Measurements from ENCODE around the gene PRMT7.

GRCh38 chr16:68376590-68376989 lies 65.8 kb downstream of the PRMT7 start:
- no peak for TF ChIP-seq NR3C1 (CRISPR knock-in tag; conservative IDR thresholded peaks at IDR 0.05; ENCODE audit: low read depth)
- TF ChIP-seq, protein P1, sequence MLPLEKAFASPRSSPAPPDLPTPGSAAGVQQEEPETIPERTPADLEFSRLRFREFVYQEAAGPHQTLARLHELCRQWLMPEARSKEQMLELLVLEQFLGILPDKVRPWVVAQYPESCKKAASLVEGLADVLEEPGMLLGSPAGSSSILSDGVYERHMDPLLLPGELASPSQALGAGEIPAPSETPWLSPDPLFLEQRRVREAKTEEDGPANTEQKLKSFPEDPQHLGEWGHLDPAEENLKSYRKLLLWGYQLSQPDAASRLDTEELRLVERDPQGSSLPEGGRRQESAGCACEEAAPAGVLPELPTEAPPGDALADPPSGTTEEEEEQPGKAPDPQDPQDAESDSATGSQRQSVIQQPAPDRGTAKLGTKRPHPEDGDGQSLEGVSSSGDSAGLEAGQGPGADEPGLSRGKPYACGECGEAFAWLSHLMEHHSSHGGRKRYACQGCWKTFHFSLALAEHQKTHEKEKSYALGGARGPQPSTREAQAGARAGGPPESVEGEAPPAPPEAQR (CRISPR knock-in tag; IDR thresholded peaks at IDR 0.05) = no peak
- TF ChIP-seq, protein P2, sequence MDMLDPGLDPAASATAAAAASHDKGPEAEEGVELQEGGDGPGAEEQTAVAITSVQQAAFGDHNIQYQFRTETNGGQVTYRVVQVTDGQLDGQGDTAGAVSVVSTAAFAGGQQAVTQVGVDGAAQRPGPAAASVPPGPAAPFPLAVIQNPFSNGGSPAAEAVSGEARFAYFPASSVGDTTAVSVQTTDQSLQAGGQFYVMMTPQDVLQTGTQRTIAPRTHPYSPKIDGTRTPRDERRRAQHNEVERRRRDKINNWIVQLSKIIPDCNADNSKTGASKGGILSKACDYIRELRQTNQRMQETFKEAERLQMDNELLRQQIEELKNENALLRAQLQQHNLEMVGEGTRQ (CRISPR knock-in tag; IDR thresholded peaks at IDR 0.05) = no peak
- TF ChIP-seq, protein P3, sequence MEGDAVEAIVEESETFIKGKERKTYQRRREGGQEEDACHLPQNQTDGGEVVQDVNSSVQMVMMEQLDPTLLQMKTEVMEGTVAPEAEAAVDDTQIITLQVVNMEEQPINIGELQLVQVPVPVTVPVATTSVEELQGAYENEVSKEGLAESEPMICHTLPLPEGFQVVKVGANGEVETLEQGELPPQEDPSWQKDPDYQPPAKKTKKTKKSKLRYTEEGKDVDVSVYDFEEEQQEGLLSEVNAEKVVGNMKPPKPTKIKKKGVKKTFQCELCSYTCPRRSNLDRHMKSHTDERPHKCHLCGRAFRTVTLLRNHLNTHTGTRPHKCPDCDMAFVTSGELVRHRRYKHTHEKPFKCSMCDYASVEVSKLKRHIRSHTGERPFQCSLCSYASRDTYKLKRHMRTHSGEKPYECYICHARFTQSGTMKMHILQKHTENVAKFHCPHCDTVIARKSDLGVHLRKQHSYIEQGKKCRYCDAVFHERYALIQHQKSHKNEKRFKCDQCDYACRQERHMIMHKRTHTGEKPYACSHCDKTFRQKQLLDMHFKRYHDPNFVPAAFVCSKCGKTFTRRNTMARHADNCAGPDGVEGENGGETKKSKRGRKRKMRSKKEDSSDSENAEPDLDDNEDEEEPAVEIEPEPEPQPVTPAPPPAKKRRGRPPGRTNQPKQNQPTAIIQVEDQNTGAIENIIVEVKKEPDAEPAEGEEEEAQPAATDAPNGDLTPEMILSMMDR (IDR thresholded peaks at IDR 0.05) = no peak
